SHP77 treated with DMSO at 0.1 percent for 48 hours (cell line): Measurements from ENCODE around the gene NR2F6.
"Not testable (repeated sequence)": the region's sequence is repeated elsewhere in the genome, so short reads cannot be mapped to it uniquely, and the experiment has no call there.

Source experiments
- DNase-seq: peaks from one replicate; lab custom pipeline; 2025; lab: John Stamatoyannopoulos, UW

NR2F6 gene

DNA sequence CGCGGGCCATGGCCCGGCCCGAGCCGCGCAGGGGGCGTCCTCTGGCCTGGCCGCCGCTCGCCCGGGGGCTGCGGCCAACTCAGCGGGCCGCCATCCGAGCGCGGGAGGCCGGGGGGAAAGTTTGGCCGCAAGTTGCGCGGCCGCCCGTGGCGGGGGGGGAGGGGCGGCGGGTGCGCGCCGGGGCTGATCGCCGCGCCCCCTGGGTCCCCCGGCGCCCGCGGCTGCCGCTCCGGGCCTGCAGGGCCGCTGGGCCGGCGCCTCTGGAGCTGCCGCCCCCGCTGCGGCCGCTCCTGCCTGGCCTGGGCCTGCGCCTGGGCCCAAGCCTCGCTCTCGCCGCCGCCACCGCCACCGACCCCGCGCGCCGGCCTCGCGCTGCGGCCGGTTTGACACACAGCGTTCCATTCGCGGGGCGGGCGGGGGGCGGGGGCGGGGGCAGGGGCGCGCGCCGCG lies at the start of gene NR2F6:
Gene NR2F6, minus strand, starts transcription at position 385 of the 450 bp plus-strand sequence. CDS start 699 bp downstream, outside the sequence.
- DNase-seq, result no peak

DNA sequence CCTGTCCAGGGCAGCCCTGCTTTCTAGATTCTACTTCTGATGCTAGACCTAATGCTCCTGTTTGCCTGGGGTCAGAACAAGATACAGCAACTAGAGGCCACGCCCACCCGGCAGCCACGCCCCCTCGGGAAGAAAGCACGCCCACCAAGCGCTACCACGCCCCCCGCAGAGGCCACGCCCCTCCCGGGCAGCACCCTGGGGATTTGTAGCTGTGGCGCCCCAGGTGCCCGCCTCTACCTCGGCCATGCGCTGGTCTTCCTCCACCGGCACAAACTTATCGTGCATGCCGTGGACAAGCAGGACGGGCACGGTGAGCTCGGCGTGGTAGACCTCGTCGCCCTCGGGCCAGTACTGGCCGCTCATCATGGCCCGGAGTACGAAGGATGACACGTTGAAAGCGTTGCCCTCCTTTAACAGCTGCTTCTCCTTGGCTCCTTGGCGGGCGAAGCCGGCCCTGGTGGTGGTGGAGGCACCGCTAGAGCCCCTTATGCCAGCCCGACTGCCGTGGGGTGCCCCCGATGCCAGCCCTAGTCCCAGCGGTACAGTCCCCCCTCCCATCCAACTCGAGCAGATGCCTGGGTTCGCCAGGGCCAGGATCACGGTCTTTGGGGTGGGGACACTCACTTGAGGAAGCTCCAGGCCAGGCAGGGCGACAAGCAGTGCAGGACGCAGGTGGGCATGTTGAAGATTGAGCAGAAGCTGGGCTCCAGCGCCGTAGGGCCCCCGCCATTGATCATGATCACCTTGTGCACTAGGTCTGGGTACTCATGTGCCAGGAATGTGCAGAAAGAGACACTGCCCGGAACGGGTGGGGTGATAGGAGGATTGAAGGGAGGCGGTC lies 48.6 kb upstream of the NR2F6 start:
- DNase-seq, result no peak

DNA sequence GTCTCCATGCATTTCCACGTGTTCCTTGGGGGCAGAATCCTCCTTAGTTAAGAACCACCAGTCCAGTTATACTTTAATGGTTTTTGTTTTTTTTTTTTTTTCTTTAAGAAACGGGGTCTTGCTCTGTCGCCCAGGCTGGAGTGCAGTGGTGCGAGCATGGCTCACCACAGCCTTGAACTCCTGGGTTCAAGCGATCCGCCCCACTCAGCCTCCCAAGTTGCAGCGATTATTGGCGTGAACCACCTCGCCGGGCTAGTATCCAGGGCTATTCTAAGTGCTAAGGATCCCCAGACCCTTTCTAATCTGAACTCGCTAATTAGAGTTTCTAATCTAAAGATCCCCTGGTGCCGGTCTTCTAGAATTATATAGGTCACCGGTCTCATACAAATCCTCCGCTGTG lies 47.9 kb upstream of the NR2F6 start:
- DNase-seq, result no peak

DNA sequence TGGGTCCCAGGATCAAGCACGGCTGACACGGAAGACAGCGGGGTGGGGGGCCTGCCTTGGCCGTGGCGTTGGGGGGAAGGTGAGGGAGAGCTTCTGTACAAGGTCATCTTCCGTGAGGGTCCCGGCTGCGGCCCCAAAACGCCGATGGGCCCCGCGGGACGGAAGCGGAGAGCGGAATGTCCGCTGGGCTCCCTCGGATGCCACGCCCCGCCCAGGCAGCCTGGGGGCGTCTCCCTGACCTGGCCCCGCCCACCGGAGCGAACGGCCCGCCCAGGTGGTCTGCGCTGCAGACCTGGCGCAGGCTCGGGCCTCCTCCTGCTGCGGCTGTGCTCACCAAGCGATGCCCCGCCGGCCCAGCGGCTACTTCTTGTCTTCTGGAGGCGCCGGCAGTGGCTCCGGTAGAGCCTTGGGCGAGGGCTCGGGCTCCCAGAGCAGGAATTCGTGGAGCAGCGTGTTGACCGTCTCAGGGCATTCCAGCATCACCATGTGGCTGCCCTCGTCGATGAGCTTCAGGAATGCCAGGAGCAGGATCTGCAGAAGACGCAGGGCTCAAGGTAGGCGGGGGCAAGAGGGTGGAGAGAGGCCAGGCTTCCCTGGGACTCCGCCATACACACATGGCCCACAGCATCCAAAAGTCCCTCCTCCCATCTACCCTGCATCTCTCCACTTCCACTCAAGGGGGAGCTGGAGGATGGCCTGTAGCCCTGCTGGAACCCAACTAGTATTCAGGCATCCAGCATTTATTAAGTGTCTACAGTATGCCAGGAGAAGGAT lies 46.8 kb upstream of the NR2F6 start:
- DNase-seq, result no peak

DNA sequence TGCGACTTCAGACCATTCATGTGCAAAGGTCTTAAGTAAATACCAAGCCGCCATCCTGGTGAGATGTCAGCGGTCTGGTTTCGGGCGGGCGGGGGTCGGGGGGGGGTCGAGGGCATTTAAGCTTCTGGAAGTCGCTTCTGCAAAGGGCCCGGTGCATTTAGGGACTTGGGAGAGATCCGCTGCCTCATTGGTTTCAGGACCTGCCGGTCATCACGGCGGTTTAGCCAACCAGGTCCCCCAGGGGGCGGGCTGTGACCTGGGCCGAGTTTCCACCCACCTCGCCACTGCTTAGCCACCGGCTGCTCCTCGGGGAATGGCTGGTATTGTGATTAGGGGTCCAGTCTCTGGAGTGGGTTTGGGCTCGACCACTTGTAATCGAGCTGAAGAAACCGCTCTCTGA lies 43.8 kb upstream of the NR2F6 start:
- no peak for DNase-seq

DNA sequence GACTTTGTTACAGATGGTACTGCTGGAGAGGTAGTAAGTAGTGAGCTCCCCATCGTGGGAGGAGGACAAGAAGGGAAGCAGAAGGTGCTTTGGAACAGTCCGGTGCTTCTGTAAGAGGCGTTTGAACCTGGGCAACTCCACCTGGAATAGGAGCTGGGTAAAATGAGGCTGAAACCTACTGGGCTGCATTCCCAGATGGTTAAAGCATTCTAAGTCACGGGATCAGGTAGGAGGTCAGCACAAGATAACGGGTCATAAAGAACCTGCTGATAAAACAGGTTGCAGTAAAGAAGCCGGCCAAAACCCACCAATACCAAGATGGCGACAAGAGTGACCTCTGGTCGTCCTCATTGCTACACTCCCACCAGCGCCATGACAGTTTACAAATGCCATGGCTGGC lies 41.0 kb upstream of the NR2F6 start:
- DNase-seq, result no peak

DNA sequence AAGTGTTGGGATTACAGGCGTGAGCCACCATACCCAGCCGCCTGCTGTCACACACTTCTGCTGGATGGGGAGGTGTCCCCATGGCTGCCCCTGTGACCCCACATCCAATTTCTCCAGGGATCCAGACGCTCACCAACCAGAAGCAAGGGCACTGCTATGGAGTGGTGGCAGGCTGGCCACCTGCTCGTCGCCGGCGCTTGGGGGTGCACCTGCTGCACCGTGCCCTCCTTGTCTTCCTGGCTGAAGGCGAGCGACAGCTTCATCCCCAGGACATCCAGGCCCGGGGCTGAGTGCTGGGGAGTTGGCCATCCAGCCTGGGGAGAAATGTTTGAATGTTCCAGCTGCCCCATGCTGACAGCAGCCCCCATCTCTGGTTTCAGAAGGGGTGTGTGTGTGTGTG lies 40.5 kb upstream of the NR2F6 start:
- DNase-seq, result no peak

DNA sequence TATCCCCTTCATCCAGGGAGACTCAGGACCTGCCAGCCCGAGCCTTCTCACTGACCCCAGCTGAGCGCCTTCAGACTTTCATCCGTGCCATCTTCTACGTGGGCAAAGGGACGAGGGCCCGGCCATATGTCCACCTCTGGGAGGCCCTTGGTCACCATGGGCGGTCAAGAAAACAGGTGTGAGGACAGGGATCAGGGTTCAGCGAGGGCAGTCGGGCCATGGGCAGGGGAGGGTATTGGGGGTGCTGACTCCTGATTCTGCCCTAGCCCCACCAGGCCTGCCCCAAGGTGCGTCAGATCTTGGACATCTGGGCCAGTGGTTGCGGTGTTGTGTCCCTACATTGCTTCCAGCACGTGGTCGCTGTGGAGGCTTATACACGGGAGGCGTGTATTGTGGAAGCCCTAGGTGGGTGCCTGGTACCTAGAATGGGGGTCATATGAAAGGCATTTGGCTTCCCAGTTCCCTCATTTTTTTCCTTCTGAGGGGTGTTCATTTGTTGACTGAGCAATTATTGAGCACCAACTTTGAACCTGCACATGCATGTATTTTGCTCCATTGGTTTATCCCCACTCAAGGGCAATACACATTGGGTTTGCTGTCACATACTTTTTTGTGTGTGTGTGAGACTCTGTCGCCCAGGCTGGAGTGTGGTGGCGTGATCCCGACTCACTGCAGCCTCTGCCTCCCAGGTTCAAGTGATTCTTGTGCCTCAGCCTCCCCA lies 39.9 kb upstream of the NR2F6 start:
- no peak for DNase-seq

DNA sequence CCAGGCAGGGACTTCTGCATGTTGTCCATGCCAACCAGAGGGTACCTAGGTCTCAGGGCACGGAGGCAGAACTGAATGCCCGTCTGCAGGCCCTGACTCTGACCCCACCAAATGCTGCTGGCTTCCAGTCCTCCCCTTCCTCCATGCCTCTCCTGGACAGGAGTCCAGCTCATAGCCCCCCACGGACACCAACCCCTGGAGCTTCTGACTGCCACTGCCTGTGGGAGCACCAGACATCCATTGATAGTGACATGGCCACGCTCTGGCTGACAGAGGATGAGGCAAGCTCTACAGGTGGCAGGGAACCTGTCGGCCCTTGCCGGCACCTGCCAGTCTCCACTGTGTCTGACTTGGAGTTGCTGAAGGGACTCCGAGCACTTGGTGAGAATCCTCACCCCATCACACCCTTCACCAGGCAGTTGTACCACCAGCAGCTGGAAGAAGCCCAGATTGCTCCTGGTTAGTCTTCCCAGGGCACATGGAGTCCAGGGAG lies 37.8 kb upstream of the NR2F6 start:
- no peak for DNase-seq

DNA sequence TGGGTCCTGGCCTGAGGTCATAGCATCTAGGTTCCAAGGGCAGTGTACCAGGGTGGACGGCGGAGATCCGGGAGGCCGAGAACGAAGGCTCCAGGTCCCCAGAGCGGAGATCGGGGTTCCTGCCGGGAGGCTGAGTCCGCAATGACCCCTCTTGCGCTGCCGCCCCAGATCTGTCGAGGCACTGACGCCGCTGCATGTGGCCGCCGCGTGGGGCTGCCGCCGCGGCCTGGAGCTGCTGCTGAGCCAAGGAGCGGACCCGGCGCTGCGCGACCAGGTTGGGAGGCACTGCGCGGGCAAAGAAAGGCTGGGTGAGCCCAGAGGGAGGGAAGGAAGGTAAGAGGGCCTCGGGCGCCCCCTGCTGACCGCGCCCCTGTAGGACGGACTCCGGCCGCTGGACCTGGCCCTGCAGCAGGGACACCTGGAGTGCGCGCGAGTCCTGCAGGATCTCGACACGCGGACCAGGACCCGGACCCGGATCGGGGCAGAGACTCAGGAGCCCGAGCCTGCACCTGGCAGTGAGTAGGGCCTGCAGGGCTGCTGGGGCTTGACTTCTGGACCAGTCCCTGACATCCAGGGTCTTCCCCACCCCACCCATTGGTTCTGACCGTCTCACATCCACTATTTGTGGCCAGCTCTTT lies 36.9 kb upstream of the NR2F6 start:
- DNase-seq, result peak; percentile 61

DNA sequence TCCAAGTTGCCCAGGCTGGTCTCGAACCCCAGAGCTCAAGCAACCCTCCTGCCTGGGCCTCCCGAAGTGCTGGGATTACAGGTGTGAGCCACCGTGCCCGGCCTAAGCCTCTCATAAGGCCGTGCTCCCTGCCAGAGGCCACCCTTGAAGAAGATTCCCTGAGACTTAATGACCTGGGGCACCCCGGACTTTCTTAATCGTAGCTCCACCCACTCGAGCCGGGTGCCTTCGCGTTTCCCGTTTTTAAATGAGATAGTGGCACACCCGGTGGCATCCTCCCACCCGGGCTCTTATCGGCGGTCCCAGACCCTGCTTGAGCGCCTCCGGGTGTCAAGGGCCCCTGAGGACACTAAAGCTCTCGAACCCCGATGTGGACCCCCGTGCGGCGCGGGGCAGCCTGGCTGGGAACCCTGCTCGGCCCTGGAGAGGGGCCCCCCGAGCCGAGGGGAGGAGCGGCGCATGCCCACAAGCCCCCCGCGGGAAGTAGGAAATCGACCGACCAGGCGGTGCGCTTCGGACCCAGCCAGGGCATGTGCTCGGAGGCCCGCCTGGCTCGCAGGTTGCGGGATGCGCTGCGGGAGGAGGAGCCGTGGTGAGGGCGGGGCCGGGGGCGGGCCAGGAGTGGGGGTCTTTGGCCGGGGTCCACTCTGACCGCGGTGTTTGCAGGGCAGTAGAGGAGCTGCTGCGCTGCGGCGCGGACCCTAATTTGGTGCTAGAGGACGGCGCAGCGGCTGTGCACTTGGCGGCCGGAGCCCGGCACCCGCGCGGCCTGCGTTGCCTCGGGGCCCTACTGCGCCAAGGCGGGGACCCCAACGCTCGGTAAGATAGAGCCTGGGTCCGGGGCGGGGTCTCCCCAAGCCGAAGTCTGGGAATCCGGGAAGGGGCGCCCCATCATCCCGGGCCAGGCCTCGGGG lies 35.9 kb upstream of the NR2F6 start, which contains the start of gene ANKLE1:
Gene ANKLE1, plus strand, starts transcription at position 511 of the 914 bp plus-strand sequence. Its CDS starts 20 bp downstream, at position 531.
- DNase-seq, result no peak

DNA sequence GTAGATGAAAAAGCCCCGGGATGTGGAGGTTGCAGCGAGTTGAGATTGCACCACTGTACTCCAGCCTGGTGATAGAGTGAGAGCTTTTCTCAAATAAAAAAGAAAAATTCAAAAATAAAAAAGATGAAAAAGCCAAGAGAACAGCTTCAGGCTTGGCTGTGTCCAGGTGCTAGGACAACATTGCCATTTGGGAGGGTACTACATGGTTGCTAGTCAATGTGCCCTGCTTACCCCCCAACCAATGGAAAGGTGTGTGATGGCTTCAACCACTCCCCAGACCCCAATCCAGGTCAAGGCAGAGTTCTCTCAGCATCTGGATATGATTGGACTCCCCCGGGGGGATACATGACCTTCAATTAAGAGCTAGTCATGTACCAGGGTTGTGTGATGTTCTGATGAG lies 33.7 kb upstream of the NR2F6 start:
- DNase-seq, result no peak

DNA sequence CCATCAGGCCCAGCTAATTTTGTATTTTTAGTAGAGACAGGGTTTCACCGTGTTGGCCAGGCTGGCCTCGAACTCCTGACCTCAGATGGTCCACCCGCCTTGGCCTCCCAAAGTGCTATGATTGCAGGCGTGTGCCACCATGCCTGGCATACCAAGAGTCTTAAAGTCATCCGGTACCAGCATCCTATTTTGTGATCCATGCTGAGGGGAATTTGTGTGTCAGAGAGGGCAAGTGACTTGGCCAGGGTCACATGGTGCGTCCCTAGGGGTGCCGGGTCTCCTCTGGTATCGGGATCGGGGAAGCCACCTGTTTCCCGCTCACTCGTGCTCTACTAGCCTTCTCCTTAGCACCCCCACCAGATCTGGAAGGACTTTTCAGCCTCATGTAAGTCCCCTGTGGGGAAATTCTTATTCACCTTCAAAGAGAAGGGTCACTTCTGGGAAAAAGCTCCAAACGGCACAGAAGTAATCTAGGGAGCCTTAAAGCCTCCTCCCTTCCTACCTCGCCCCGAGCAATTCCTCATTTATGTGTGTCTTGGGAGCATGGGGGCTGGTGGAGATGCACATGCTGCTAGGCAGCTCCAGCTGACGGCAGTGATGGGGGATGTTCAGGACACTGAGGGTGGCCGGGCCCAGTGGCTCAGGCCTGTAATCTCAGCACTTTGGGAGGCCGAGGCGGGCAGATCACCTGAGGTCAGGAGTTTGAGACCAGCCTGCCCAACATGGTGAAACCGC lies 29.9 kb upstream of the NR2F6 start:
- no peak for DNase-seq

DNA sequence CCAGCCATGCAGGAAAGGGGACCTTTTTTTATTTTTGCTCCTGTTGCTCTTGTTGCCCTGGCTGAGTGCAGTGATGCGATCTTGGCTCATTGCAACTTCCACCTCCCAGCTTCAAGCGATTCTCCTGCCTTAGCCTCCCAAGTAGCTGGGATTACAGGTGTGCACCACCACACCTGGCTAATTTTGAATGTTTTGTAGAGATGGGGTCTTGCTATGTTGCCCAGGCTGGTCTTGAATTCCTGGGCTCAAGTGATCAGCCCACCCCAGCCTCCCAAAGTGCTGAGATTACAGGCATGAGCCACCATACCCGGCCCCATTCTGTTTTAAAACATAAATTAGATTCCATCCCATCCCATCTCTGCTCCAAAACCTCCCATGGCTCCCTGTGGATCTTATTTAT lies 29.2 kb upstream of the NR2F6 start:
- DNase-seq, result not testable (repeated sequence)

DNA sequence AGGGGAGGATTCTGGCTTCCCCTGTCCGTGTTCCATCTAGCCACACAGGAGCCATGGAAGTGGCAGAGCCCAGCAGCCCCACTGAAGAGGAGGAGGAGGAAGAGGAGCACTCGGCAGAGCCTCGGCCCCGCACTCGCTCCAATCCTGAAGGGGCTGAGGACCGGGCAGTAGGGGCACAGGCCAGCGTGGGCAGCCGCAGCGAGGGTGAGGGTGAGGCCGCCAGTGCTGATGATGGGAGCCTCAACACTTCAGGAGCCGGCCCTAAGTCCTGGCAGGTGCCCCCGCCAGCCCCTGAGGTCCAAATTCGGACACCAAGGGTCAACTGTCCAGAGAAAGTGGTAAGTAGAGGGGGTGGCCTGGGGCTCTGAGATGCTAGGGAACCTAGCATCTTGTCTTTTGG lies 23.0 kb upstream of the NR2F6 start:
- DNase-seq, result no peak

DNA sequence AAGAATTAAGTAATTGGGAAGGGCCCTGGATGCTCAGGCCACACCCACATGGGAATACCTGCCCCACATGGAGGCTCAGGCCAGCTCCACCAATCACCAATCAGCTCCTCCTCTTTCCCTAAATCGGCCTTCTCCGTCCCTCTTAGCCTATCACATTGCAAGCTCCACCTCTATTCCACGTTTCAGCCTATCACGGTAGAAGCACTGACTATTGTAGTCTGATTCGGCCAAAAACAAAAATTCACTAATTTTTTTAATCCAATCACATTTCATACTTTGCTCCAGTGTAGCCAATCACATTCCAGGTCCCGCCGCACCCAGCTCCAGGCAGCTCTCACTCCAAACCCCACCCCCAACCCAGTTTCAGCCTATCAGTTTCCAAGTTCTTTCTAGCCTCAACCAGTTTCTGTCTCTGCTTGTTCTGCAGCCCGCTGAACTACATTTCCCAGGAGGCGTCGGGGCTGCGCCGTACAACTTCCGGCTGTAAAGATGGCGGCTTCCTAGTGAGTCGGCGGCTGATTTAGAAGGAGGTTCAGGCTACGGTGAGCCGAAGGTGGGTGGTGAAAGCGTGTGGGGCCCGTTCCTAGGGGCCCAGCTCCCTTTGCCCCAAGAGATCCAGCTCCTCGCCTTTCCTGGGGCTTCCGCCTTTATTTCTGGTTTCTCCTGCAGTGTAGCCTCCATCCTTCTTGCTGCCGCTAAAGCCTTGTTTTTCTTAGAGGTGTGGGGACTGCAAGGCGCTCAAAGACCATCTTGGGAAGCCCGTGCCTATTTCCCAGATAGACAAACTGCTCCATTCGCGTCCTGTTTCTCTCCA lies 21.5 kb upstream of the NR2F6 start, which contains the start of gene BABAM1:
Gene BABAM1, plus strand, starts transcription at position 469 of the 814 bp plus-strand sequence. CDS start 1,364 bp downstream, outside the sequence.
- DNase-seq, result peak; percentile 100

DNA sequence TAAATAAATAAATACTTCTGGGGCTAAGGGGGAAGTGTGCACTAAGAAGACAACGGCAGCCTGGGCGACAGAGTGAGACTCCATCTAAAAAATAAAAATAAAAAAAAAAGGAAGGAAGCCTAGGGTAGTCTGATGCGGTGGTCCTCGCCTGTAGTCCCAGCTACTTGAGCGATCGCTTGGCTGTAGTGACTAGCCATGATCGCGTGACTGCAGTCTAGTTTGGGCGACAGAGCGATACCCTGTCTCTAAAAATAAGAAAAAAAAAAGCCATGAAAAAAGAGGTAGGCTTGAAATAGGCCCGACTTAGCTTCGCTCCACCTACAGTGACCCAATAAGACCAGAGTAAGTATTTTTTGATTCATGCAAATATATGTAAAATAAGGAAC lies 20.9 kb upstream of the NR2F6 start:
- DNase-seq, result no peak

DNA sequence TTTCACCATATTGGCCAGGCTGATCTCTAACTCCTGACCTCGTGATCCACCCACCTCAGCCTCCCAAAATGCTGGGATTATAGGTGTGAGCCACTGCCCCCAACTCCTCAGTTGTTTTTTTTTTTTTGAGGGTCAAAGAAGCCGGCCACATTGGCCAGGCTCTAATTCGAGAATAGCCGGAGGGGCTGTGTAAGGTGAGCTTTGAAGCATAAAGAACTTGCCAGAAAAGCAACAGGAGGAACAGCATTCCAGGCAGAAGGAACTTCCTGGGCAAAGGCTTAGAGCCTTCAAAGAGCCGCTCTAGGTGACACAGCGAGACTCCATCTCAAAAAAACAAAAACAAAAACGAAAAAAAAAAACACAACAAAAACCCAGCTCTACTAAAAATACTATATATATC lies 20.3 kb upstream of the NR2F6 start:
- no peak for DNase-seq

DNA sequence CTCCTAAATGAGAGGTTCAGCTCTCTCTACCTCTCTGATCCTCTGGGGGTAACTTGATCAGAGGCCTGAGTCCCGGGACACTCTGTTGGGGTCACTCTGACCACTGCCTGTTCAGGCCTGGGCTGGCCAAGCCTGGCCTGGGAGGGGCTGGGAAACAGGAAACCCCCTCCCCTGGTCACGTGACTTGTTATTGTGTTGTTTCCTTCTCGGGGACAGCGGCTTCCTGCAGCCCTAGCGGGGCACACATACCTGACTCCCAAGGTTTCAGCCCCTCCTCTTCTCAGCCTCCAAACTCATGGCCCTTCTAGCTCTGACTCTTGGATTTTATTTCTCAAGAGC lies 18.9 kb upstream of the NR2F6 start, which contains the start of gene USHBP1:
Gene USHBP1, minus strand, starts transcription at position 105 of the 339 bp plus-strand sequence. CDS start 446 bp downstream, outside the sequence.
- no peak for DNase-seq
